NCI-H82 treated with DMSO at 0.1 percent for 48 hours (cell line): Measurements from ENCODE around the gene KLF11.

Experiments
- DNase-seq: peaks from one replicate; lab custom pipeline; 2025; ENCODE audit not compliant: unreplicated experiment; lab: John Stamatoyannopoulos, UW

Gene KLF11

DNA sequence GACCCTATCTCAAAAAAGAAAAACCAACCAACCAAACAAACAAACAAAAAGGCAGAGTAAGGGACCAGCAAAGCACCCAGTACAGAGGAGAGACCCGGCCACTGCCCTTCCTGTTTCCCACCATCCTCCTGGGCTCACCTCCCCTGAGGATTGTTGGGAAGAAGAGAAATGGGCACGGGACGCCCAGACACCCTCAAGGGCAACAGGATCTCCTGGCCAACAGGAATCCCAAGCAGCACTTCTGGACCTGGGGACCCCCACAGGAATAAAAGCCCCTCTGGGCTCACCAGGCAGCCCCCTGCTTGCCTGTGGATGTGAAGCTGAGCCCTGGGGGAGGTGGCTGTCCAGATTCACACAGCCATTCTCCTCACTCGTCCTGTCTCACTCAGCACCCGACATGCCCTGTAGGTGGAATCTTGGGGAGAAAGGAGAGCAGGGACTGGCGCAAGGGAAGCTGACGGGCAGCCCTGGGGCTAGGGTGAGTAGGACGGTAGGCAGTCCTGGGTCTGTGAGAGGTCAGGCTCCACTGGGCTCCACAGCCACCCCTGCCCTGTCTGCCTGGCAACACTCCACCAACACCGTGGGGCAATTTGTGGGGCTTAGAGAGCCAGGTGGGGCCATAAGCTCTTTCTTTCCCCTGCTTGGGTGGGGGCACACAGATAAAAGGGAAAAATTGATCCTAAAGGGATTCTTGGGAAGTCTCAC, 18.0 kb downstream of the KLF11 start:
- DNase-seq, result no peak

DNA sequence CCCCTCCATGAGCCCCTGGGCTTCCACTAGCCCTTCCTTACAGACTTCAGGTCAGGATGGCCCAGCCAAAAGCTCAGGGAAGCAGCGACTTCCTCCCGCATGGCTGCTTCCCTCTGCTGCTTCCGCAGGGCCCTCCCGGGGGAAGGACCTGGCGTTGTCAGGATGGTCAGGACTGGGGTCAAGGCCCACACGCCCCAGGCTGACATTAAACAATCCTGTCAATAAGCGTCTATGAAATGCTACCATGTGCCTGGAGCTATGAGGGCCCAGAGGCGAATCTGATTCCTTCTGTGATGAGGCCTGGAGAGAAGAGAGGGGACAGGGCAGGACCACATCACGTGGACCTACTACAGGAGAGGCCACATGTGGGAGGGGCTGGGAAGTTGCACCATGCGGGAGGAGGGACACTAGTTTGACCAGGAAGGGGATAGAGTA, 19.6 kb downstream of the KLF11 start:
- DNase-seq, result no peak

DNA sequence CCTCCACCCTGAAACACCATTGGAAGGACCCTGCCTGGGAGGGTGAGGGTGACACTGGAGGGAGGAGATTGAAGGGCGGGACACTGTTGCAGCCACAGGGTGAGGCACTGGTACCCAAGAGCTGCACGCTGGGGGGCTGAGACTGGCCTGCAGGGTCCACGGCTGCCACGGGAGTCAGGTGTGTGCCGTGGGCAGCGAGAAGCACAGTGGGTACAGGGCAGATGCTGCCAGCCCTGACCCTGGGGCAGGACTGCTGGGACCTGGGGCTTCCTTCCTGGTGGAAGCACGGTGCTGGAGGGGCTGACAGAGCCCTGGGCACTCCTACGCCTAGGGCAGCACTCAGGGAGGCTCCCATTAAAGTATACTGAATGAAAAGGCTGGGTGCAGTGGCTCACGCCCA, 20.2 kb downstream of the KLF11 start:
- DNase-seq, result no peak

DNA sequence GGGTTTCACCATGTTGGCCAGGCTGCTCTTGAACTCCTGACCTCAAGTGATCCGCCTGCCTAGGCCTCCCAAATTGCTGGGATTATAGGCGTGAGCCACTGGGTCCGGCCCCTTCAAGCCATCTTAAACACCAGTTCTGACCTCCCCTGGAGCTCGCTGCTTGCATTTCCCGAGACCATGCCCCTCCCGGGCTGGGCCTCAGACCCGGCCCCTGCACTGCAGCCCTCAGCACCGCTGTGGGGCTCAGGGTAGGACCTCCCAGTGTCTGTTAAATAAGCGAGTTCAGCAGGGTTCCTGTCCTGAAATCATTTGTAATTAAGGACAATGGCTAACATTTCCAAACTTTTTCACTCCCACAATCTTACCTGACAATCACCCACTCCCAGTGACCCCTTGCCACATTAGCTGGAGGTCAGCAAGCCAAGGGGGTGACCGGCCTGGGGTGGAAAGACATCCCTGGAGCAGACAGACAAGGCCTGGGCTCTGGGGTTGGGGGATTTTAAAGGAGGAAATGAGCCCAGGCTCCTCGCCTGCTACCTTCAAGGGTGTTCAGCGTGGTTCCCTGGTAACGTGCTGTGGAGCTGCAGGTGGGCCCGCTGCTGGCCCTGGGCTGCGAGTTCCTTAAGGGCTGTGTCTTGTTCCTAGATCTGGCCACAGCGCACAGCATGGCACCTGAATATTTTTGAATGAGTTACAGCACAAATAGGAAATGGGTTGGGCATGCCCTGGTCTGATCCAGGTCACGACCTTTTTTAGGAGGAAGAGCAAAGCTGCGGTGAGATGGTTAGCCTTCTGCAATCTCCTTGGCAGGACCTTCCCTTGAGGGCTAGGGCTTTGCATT, 21.8 kb downstream of the KLF11 start:
- DNase-seq, result no peak

DNA sequence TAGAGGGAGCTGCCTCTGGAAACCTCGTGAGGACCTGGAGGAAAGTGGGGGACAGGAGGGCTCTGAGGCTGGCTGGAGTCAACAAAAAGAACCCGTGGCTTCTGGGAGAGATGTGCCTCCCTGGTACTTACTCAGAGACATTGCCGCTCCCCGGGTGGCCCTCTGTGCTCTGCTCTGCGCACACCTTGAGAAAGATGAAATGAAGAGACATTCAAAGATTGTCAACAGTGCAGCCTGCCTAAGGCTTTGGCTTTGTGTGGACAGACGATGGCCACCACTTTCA, 22.4 kb downstream of the KLF11 start:
- DNase-seq, result no peak

DNA sequence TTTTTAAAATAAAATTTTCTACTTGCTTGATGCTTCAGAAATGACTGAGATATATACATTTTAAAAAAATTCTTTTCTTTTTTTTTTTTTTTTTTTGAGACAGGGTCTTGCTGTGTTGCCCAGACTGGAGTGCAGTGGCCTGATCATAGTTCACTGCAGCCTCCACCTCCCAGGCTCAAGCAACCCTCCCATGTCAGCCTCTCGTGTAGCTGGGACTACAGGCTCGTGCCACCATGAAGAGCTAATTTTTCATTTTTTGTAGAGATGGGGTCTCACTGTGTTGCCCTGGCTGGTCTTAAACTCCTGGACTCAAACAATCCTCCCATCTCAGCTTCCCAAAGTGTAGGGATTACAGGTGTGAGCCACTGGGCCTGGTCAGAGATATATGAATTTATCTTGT, 24.0 kb downstream of the KLF11 start:
- no peak for DNase-seq

DNA sequence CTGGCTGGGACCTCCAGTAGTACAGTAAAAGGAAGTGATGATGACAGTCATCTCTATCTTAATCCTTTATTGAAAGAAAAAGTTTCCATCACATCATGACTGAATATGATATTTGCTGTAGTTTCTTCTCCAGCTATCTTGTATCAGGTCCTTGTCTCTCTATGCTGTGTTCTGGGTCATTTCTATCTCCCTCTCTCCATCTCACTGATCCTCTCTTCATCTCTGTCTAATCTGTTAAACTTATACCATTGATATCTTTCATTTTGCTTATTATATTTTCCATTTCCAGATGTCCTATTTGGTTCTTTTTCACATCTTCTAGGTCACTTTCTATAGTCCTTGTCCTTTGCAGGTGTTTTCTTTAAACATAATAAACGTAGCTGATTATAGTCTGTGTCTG, 24.5 kb downstream of the KLF11 start:
- DNase-seq, result no peak

DNA sequence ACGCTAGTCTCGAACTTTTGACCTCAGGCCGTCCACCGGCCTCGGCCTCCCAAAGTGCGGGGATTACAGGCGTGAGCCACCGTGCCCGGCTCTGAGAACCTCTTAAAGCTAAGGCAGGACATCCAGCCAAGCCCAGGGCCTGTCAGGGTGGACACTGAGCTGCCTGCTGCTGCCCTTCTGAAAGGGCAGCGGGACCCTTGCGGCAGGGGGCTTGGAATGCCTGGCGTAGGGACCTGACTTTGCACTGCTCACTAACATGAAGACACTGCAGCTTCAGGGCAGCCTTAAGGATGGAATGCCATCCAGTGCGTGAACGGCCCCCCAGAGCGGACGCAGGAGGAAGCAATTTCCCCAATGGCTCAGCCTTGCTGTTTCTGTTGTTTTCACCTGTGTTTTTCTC, 27.8 kb downstream of the KLF11 start:
- no peak for DNase-seq

DNA sequence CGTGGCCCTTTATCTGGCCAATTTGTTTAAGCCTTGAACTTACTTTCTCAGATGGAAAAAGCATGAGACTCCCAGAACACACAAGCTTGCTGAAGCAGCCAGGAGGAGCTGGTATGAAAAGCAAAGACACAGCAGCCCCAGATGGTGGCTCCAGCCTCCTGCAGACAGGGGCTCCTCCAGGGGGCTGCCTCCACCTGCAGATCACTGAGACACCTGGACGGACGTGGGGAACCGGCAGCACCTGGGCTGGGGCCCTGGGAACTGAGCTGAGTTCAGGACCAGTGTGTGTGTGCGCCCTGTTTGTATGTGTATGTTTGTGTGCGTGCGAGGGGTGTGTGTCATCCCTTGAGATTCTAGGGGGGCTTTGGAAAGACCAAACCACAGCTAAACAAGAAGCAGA, 28.2 kb downstream of the KLF11 start:
- no peak for DNase-seq

DNA sequence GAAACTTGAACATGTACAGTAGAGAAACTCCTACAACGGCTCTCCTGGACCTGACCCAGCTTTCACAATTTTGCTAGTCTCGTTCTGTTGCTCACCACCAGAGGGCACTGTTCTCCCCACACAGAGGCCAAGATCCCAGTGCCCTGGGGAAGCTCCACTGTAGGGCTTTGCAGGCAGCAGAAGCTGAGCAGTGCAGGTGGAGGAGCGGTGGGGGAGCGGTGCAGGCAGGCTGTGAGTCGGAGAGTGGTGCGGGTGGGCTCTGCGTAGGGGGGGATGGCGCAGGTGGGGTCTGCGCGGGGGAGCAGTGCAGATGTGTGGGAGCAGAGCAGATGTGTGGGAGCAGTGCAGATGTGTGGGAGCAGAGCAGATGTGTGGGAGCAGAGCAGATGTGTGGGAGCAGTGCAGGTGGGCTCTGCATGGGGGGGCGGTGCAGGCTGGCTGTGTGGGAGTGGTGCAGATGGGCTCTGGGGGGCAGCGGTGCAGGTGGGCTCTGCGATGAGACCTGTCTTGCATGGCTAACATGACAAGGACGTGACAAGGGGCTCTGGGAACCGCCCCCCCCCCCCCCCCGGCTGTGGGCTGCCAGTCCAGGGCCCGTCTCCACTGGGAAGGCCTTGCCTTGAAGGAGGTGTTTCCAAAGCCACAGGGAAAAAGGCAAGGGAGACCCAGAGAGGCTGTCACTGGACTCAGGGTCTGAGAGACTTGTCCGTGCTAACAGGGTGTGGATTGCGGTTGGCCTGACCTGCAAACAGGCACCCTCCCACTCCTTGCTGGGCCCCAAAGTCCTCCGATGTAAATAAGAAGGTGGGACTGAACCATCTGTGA, 29.5 kb downstream of the KLF11 start:
- DNase-seq, result peak; percentile 91

DNA sequence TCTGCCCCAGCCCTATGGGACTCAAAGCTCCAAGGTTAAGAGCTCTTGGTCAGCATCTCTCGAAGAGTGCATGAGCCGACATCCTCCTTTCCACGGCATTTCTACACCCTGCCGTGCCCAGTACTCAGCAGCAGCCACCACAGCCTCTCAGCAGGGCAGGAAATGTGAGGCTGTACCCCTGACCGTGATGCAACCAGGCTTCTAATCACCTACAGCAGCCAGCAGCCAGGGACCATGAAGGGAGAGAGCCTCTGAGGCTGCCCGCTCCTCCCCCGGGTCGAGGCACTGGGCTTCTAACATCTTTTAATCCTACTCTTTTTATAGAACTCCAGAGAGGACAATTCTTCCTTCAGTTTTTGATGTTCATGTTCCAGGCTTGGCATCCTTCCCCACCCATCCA, 30.4 kb downstream of the KLF11 start:
- no peak for DNase-seq

DNA sequence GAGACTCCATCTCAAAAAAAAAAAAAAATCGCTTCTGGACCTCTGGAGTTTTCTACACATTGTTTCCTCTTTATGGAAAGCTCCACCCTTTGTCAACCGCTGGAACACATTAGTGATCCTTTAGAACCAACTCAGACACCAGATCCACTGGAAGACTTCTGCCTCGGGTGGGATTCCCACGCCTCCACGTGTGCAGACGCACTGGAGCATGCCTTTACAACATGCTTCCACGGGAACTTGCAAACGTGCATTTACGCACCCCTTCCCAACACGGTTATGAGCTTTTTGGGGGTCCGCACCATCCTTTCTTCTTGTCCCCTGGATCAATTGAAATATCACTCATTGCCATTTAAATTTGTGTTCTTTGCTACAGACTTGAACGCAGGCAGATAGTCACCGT, 31.8 kb downstream of the KLF11 start:
- no peak for DNase-seq

DNA sequence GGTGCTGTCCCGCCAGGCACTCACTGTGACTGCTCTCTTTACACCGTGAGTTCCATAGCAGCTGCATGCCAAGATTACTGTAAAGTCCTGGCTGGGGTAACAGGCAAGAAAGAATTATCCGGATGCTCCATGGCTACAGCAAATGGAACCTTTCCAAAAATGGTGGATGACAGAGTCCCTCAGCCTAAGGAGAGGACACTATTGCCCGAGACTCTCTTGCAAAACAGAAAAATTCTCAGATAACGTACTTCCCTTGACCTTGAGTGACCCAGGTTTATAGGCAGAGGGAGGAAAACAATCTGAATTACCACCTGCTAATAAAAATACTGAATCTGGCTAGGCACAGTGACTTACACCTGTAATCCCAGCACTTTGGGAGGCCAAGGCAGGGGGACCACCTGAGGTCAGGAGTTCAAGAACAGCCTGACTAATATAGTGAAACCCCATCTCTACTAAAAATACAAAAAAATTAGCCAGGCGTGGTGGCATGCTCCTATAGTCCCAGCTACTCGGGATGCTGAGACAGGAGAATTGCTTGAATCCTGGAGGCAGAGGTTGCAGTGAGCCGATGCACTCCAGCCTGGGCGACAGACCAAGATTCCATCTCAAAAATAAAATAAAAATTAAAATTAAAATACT, 32.3 kb downstream of the KLF11 start:
- no peak for DNase-seq

DNA sequence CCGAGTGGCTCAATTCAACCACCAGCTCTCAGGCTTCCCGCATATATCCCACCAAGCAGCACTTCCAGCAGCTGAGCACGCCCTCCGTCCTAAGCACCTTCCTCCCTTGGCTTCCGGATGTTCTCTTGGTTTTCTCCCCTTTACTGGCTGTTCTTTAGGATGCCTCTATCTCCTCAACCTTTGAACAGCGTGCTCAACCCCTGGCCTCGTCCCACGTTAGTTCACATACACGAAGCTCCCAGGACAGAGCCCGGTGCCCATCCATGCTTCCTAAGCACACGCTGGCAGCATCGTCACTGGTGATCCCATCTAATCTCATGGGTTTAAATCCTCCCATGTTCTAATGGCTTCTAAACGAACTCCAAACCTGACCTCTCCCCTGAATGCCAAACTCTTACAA, 33.2 kb downstream of the KLF11 start:
- DNase-seq, result no peak

DNA sequence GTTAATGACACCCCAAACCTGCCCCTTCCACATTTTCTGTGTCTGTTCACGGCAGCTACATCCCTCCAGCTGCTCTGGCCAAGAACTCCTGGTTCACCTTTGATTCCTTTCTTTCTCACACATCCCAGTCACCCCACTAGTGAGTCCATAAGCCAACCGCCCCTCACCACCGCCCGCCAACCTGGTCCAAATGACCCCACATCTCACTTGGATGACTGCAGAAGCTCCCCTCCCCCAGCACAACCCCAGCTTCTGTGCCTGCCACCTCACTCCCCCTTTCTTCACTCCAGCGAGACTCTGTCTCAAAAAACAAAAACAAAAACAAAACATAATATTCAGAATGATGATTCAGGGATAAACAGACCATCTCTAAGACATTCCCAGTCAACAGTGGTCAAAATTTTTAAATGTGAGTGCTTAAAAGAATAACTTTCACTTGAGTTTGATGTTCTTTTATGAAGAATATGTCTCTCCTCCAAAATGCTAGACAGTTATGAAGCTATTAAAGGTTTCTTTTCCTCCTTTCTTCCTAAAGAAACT, 33.7 kb downstream of the KLF11 start:
- no peak for DNase-seq

DNA sequence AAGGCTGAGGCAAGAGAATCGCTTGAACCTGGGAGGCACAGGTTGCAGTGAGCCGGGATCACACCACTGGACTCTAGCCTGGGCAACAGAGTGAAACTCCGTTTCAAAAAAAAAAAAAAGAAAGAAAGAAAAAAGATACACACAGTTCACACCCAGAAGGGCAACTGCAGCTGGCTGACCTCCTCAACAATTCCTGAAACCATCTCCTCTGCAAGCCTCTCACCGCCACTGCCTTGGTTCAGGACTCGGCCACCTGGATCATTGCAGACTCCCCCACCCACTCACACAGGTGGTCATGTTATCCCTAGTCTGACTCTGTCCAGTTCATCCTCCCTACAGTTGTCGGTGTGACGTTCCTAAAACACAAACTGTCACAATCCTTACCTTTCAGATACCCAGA, 34.7 kb downstream of the KLF11 start:
- DNase-seq, result no peak

DNA sequence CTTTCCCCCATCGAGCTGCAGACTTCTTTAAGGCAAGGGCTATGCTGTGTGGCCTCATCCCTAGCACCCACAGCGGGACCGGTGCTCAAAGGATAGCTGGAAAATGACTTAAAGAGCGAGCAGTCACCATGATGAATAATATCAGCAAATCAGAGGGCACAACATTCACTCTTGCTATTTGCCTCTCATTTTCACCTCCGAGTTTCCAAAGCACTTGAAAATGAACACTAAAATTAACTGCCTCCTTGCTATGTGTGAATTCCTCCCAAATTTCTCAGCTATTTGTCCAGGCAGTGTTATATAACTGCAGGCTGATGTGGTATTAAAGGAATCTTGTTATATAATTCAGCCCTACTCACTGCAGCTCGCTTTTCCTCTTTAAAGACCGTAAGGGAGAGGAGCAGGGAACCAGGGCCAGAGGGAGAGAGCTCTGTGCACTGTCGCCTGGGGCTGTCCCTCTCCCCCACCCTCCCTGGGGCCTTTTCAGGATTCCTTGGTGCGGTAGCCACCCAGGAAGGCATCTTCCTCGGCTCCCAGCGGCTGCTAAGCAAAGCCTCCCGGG, 35.4 kb downstream of the KLF11 start:
- no peak for DNase-seq

DNA sequence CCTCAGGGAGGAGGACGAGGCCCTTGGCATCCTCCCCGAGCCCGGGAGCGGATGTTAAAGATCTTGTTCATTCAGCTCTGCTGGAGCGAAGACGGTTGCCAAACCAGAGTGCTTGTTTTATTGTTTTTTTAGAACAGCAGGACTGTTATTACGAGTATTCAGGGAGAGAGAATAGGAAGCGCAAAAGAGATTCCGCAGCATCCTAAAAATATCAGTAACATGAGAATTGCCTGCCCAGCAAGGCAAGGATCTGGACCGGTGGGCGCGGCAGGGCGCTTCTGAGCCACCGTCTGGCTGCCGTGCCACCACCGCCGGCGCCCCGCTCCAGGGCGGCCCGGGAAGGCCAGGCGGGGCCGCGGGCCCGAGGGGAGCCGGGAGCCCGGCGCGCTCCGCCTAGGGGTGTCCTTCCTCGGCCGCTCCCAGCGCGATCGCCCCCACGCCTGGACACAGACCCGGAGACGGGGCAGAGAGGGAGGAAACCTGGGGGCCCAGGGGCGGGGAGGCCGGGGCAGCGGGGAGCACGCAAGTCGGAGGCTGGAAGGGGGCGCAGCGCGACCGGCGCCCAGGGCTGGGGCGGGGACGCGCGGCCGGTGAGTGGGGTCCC, 36.0 kb downstream of the KLF11 start:
- DNase-seq, result no peak

DNA sequence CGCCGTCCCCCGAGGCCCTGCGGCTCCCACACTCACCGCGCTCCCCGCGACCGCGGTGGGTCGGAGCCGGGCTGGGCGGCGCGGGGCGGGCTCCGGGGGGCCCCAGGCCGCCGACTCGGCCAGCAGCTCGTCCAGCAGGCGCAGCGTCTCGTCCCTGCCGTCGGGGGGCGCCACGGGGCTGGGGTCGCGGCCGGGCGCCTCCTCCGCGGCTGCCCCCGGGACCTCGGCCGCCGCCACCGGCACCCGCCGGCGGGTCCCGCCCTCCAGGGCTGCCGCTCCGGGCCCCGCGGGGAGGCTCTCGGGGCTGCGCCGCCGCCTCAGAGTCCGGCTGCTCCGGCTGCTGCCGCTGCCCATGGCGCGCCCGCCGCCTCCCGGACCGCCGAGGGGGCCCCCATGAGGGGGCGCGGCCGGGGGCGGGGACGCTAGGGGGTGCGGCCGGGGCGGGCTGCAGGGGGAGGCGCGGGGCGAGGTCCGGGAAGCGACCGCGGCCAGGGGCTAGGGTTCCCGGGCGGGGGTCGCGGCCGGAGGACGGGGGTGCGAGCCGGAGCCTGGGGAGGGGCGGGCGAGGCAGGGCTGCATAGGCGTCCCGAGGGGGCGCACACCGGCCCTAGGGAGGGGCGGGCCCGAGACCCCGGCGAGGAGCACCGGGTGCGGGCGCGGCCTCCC, 36.7 kb downstream of the KLF11 start, which contains the start of gene CYS1:
CYS1 (minus strand) TSS at position 542 of the 666 bp plus-strand sequence; CDS start at position 354, 188 bp downstream.
- DNase-seq, result no peak
